GM12873 (cell line): ENCODE results near the gene DTD2.

Source experiments
- CTCF ChIP-seq: IDR thresholded peaks from 2 replicates; pipeline ENCODE4 v1.5.1; 2012; ENCODE audit warnings: low read depth, mild to moderate bottlenecking, moderate library complexity, low read length, control low read depth; ENCODE audit not compliant: insufficient read depth; ENCODE audit errors: missing control alignments

DTD2 gene

GRCh38 chr14:31411218-31411727, 46.0 kb downstream of the DTD2 start:
- no peak for TF ChIP-seq CTCF

DNA sequence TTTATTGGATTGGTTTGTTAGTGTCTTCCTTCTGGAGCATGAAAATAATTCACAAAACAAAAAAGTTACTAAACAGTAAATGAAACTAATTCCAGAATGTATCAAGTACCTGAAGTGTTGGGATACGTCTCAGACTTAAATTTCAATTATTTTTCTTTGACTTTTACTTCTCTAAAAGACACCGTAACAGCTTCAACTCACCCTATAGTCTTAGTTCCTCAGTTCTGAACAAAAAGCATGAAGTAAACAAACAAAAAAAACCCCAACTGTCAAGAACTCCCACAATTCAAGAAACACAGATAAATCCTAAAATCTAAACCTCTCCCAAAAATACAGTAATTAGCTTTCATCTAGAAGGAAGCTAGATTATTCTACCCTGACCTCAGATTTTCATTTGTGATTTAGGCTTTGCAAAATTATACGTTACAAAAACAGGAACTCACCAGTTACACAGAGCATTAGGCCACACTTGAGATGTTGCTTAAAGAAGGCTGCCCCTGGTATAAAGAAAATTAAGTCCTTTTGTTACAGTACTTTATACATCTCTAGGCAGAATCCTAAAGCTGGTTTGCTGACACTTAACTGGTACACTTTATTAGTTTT, 47.2 kb downstream of the DTD2 start:
- no peak for TF ChIP-seq CTCF

DNA sequence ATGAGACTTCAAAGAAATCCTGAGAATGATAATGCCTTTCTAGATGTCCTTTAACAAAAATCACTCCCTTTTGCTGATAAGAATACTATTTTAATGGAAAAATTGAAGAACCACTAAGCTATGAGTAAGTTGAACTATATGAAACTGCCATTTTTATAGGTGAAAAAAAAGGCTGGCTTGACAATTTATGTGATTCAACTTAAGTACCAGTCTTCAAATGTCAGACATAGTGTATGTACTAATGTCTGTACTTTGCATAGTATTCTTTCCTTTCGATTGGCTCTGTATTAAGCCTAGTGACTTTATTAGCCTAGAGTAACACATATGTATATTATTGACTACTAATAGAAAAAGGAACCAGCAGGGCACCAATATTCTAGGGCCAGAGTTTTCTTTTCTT, 48.9 kb downstream of the DTD2 start:
- TF ChIP-seq CTCF = no peak

DNA sequence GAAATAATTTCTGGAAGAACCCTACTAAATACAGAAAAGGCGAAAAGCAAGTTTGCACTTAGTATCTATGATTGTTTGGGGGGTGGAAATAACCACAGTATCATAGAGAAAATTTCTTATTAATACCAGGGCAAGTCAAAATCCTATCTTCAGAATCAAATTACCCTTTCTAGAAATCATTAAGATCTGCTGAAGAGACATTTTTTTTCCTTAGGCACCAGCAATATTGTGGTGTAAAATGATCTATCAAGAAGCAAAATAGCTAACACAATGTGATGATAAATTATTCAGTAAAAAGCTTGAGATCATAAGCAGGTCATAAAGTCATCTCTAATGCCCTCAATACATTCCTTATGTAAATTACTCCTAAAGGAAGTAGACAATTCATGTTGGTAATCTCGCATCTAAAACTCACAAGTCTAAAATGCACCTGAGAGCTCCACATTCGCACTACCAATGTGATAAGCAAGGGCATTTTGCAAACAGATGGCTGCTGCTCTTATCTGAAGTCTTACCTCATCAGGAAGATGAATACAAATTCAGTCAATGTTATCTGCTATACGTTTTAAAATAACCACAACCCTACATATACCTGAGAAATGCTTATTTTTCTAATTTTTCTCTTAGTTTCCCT, 51.6 kb downstream of the DTD2 start:
- no peak for TF ChIP-seq CTCF

GRCh38 chr14:31405106-31405505, 52.2 kb downstream of the DTD2 start:
- TF ChIP-seq CTCF = no peak

- no peak for TF ChIP-seq CTCF
Observed at GRCh38 chr14:31403707-31404106, 53.6 kb downstream of the DTD2 start.

DNA sequence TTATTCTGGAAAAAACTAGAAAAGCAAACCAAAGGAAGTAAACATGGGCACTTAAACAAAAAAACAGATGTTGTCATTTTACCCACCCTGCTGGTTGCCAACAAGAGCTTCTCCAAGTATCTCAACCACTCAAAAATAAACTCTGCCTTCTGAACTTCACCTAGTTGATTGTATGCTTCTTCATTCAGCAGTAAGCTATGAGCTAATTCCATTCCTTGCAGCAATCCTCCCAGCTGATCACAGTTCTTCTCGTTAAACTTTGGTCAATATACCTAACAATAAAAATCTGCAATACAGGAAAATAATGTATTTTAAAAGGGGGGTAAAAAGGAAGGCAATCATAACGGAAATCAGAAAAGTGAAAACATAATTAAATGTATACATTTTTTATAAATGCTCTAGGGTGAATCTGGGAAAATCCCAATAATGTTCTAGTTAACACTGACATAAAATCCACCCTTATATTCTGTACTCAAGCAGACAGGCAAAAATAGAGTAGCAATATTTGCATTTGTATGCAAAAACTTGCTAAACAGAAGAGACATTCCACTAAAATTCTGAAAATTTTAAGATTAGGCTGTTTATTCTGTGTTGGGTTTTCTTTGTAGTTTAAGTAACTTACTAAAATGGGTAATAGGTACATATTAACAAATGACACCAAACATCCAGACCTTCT, 54.4 kb downstream of the DTD2 start:
- no peak for TF ChIP-seq CTCF
